HL-60 (cell line): ENCODE data around the gene MTTP.

Experiments
- CTCF ChIP-seq: IDR thresholded peaks from one replicate; pipeline ENCODE4 v1.5.1; 2011; ENCODE audit warnings: low read length, control low read depth, inconsistent platforms; ENCODE audit not compliant: insufficient read depth
- POLR2AphosphoS5 ChIP-seq: IDR thresholded peaks from 2 replicates; pipeline ENCODE4 v1.6.1; 2012; ENCODE audit warnings: low read depth
- REST ChIP-seq: IDR thresholded peaks from 2 replicates; pipeline ENCODE4 v1.6.1; 2012; ENCODE audit warnings: low read depth; ENCODE audit not compliant: insufficient replicate concordance
- SPI1 ChIP-seq: IDR thresholded peaks from 2 replicates; pipeline ENCODE4 v1.6.1; 2012; ENCODE audit warnings: low read depth, mild to moderate bottlenecking, borderline replicate concordance

- no peak for TF ChIP-seq CTCF
- TF ChIP-seq POLR2AphosphoS5: no peak
- TF ChIP-seq REST: no peak
- no peak for TF ChIP-seq SPI1
Measured at GRCh38 chr4:99628040-99628439, 53.4 kb downstream of the MTTP start.
